OCI-M2 (cell line): Measurements from ENCODE around the gene AGBL4.

Experiments used
- DNase-seq: peaks from one replicate; lab custom pipeline; 2025; ENCODE audit not compliant: unreplicated experiment; lab: John Stamatoyannopoulos, UW

Gene AGBL4

GRCh38 chr1:48740621-48741020, 1283.1 kb downstream of the AGBL4 start:
- DNase-seq: no peak

DNA sequence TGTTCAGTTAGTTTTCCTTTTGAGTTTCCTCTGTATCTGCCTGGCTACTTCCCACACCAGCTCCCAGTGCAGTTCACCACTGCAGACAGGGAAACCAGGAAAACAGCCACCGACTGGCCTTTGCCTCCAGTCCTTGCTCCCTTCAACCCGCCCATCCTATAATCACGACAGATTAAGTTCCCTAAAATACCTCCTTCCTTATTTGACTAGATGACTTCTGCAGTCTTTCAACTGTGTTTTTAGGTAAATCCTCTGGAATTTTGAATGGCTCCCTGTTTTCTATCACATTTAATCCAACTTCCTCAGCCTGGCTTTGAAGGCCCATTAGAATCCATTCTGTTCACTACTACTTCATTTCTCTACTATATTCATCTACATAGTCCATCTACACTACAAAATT, 1284.7 kb downstream of the AGBL4 start:
- DNase-seq: no peak

DNA sequence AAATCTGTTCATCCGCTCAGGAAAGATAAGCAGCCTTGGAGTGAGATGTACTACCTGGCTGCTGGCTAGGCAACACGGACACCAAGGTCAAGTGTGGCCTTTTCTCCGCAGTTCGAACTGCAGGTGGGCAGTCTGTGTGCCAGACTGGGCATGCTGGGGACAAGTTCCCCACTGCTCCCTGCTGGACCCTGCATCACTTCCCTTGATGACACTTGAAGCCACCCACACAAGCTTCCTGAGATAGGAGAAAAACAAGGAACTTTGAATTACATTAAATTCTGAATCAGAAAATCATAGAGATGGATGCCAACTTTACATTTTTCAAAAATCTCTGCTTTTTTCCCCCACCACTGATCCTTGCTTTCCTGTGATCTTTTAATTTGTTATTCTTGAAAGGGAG, 1285.4 kb downstream of the AGBL4 start:
- no peak for DNase-seq

DNA sequence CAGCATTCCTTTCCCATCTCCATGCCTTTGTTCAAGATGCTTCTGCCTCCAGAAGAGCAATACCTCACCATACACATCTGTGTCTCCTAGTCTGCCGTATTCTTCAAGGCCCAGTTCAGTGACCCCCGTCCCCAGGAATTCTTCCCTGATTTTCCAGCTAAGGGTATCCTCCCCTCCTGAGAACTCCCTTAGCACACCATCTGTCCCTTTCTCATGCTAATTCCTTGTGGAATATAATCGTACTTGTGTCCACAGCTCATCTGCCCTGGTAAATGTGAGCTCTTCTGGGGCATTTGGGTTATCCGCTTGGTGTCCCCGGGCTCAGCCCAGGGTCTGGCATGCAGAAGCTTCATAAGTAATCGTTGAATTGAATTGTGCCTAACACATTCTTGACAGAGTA, 1288.0 kb downstream of the AGBL4 start:
- no peak for DNase-seq

DNA sequence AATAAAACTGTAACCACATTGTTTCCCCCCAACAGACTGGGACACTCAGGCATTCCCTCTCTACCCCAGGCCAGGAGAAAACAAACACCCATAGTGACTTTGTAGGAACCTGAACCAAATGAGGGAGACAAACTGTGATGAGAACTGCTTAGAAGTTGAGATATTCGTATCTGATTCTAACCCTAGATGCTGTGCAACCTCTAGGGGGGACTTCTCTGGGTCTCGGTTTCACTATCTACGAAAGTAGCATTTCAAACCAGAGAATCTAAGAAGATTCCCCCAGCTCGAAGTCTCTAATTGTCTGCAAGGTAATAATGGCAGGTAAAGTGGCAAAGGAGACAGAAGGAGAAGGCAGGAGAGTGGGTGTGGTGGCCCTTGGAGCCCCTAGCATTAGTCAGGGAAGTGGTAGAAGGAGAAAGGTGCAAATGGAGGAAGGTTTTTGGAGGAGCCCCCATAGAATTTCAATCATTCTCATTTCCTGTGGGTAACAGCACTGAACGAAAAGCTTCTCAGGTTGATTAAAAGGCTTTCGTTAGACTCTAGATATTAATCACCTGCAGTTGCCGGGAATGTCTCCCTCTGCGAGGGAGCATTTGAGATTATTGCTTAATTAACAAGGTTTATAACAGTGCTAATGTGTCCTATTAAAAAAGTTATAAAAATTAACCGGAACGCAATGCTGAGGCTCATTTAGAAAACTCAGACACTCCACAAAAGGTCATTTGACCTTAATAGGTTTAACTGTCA, 1293.4 kb downstream of the AGBL4 start:
- no peak for DNase-seq

DNA sequence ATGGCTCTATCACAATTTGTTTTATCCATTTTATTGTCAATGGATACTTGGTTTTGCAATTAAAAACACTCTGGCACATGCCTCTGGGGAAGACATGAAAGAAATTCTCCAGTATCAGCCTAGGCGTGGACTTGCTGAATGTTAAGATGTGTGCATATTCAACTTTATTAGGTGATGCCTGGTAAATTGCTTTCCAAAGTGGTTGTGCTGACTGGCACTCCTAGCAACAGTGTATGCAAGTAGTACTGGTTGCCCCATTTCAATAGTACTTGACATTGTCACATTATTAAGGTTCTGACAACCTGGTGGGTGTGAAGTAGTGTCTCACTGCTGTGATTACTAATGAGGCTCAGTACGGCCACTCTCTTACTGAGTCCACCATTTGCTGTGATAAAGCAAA, 1295.2 kb downstream of the AGBL4 start:
- DNase-seq: no peak

DNA sequence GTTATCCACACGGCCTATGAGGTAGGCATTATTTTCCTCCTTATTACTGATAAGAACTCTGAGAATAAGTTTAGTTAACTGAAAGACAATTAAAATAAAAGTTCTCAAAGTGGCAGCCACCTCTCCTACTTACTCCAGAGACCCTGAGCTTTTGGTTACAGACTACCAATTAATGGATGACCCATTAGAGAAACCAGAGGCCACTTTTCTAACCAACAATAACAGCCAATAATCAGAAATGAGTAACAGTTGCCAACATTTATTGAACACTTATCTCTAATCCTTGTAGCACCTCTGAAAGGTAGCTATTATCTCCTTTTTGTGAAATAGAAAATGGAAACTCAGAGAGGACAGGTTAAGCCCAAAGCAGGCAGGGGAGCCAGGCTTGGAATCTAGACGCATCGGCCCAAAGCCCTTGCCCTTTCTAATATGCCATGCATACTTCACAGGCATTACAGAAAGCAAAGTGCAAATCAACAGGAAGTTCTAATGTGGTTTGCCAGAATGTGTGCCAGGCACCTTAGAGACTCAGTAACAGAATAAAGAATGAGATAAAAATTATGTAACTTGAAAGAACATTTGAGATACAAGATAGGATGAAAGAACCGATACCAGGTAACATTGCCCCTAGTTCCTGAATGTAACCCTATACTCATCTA, 1297.1 kb downstream of the AGBL4 start:
- no peak for DNase-seq

GRCh38 chr1:48726139-48726538, 1297.6 kb downstream of the AGBL4 start:
- DNase-seq: no peak

GRCh38 chr1:48725341-48726046, 1298.3 kb downstream of the AGBL4 start:
- DNase-seq: no peak

- DNase-seq: no peak
Measured at GRCh38 chr1:48720929-48721328, 1302.8 kb downstream of the AGBL4 start.

DNA sequence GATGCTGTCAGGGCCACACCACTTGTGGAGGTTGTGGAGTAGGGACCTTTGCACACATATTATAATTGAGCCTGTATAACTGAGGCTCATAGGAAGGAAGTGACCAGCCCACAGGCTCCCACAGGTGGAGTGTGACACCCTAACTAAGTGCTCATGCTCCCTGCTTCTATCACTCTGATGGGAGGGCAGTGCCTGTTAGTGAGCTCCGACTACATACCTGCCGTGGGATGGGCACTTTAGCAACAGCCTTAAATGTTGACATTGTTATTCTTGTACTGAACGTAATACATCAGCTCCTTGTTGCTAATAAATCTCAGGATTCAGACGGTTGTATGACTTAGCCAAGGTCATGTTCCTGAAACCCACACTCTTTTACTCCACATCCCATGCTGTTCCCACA, 1305.0 kb downstream of the AGBL4 start:
- DNase-seq: no peak

GRCh38 chr1:48718116-48718630, 1305.6 kb downstream of the AGBL4 start:
- no peak for DNase-seq

- DNase-seq: no peak
Measured at GRCh38 chr1:48717082-48717481, 1306.7 kb downstream of the AGBL4 start.

DNA sequence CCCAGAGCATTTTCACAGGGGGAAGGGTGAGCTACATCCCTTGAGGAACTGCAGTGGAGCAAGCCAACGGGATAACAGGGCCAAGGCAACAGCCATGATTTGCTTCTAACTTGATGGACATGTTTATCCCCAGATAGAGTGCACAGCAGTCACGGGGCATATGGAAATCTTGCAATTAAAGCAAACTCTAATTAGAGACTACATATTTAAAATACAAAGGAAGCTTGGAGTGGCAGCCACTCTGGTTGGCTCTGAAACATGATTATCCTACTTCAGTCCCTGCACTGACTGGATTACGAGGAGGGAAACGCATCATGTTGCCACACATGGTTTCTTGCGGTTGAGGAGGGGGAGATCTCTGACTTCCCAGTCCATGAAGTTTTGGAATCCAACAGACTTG, 1307.8 kb downstream of the AGBL4 start:
- DNase-seq: no peak

- DNase-seq: no peak
Measured at GRCh38 chr1:48710915-48711314, 1312.8 kb downstream of the AGBL4 start.

DNA sequence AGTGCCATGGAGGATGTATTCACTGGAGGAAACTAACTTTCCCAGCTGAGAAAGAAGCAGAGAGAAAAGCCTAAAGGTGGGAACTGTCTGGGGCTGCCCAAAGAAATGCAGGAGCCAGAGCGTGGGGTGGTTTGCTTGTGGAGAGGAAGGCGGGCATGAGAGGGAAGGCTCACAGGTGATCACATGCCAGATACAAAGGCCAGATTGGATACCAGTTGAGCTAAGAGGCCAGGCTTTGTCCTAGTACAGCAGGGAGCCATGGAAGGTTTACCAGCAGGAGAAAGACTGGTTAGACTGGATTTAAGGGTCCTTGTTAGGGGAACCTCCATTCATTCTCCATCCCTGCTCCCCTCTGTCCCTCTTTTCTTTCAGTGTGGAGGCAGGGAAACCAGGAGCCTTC, 1313.4 kb downstream of the AGBL4 start:
- DNase-seq: no peak

DNA sequence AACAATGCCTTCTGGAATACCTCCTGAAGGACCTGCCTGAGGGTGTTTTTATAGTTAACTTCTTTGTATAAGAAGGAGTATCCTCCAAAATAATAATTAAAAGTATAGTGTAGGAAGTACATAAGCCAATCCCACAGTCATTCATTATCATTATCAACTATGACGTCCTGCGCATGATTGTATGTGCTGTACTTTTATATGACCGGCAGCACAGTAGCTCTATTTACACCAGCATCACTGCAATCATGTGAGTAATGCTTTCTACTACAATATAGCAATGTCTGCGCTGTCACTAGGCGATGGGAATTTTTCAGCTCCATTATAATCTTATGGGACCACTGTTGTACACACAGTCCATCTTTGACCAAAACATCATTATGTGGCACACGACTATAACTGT, 1319.0 kb downstream of the AGBL4 start:
- no peak for DNase-seq

DNA sequence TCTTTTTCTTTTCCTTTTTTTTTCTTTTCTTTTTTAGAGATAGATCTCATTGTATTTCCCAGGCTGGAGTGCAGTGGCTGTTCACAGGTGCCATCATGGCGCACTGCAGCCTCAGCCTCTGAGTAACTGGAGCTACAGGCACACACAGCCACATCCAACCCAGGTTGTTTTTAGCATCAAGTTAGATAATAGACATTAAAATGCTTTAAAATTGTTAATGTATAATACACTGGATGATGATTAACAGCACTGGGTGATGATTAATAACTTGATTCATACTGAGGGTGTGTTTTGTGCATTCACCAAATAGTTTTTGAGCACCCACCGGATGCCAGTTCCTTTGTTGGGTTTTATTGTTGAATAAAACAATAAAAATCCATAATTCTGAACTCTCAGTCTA, 1322.3 kb downstream of the AGBL4 start:
- DNase-seq: no peak

DNA sequence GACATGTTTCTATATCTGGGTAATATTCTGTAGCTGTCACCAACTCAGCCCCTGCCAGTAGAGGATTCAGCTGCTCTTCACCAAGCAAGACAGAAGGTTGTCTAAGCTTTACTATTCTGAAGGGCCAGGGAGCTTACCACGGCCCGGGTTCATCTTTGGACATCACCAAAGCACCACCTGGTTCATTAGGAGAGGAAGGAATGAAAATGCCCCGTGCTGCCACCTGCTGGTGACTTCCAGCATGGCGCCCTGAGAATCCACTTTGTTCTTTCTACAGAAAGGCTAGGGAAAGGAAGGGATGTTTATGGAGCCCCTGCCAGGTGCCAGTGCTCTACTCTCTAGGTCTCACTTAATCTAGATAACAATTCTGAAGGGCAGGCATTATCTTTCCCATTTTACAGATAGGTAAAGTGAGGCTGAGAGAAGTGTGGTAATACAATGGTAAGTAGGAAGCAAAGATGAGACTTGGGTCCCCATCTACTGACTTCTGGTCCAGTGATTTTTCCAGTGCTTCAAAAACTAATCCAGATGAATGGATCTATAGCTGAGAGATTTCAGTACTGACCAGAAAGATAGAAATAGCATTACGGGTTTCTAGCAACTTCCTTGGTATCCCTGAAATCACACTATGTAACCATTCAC, 1326.6 kb downstream of the AGBL4 start:
- DNase-seq: no peak

- DNase-seq: no peak
Measured at GRCh38 chr1:48695161-48695560, 1328.6 kb downstream of the AGBL4 start.

DNA sequence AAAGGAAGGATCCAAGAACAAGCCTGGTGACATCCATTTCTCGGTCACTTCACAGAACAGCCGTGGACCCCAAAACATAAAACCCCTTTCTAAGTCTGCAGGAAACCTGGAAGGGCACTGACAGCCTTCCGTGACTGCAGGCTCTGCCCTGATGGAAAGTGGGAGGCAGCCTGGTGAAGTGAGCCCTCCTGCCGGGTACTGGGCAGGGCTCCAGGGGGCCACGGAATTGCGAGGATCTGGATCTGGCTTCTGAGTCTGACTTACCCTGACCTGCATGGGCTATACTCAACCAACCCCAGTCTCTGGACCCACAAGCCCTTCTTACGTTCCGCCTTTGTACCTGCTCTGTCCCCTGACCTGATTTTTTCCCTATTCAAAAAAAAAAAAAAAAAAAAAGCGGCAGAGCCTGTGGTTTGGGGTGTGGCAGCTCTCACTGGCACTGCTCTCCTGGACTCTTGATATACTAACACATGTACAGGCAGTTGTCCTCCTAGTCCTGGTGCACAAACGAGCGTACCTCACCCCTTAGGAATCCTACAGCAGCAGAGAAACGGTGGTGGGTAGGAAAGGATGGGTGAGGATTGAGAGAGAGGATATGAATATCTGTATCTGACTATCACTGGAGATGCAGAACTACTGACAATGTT, 1330.0 kb downstream of the AGBL4 start:
- no peak for DNase-seq
